HFFc6 (cell line): ENCODE results near the gene EXTL1. TPM values are rescaled to one million over a fixed set of nuclear protein-coding genes. Genes with fewer than 3 reads are reported as not detected.

ENCODE experiments used
- DNase-seq: peaks from one replicate; pipeline ENCODE4 v3.0.0-alpha.2; 2018
- H3K27ac Mint-ChIP-seq: 2 replicates; pipeline ENCODE4 v1.8.0; 2020; ENCODE audit warnings: mild to moderate bottlenecking, mixed read lengths
- H3K27me3 Mint-ChIP-seq: 2 replicates; pipeline ENCODE4 v1.8.0; 2021; ENCODE audit warnings: mild to moderate bottlenecking, moderate library complexity, mixed read lengths; ENCODE audit not compliant: insufficient read depth
- H3K36me3 Mint-ChIP-seq: 2 replicates; pipeline ENCODE4 v1.8.0; 2021; ENCODE audit warnings: low read depth, mixed read lengths
- H3K4me1 Mint-ChIP-seq: 2 replicates; pipeline ENCODE4 v1.8.0; 2020; ENCODE audit warnings: low read depth, mixed read lengths
- H3K4me3 Mint-ChIP-seq: 2 replicates; pipeline ENCODE4 v1.8.0; 2020; ENCODE audit warnings: mild to moderate bottlenecking, moderate library complexity, mixed read lengths
- H3K9me3 Mint-ChIP-seq: 2 replicates; pipeline ENCODE4 v1.8.0; 2020; ENCODE audit warnings: mild to moderate bottlenecking, mixed read lengths
- CTCF ChIP-seq: fragments of 200-600 bp; sonication (generic); IDR thresholded peaks from 2 replicates; pipeline ENCODE4 v1.5.0; 2021; ENCODE audit warnings: antibody characterized with exemption, mild to moderate bottlenecking
- total RNA-seq, 6 experiments: library from RNA; stranded (reverse); fragmentation: NEBNext Ultra II Directional; extraction: Animal tissue kit (Norgen Biotek cat#: 25700); gene quantifications; 2 replicates in 1 of 6; 3 replicates in 5 of 6; pipeline ENCODE4 v1.2.3, GENCODE V29; 2021

The EXTL1 gene
- total RNA-seq, 6 experiments from 2014 or later = 8.1 to 22.9 (median 9.4) TPM

- no peak for DNase-seq
- Mint-ChIP-seq H3K4me3 (no peak overlapping the region), H3K9me3 (no peaks in the 10 kb centered on the region), H3K27me3 (no peaks in the 10 kb centered on the region), H3K36me3 (0 out of 2 replicates have a peak, but pooled peaks cover 7% of the 10 kb centered on the region), H3K4me1 (peaks cover 37% of the 10 kb centered on the region), H3K27ac (peak overlapping the region; percentile 33; the same call in 1 of the 2 replicates)
- TF ChIP-seq CTCF = no peak
Measured at GRCh38 chr1:25993197-25993951, 28.2 kb upstream of the EXTL1 start.

- H3K27me3 Mint-ChIP-seq = no peaks in the 10 kb centered on the region
- peaks cover 42% of the 10 kb centered on the region for H3K4me1 Mint-ChIP-seq
- no peak overlapping the region for H3K27ac Mint-ChIP-seq
- 0 out of 2 replicates have a peak, but pooled peaks cover 7% of the 10 kb centered on the region for H3K36me3 Mint-ChIP-seq
- no peaks in the 10 kb centered on the region for H3K9me3 Mint-ChIP-seq
- TF ChIP-seq CTCF = no peak
- no peak for DNase-seq
- H3K4me3 Mint-ChIP-seq = no peak overlapping the region
Measured at GRCh38 chr1:25994402-25995150, 27.0 kb upstream of the EXTL1 start.

GRCh38 chr1:25996966-25997827 lies 24.4 kb upstream of the EXTL1 start:
- Mint-ChIP-seq H3K4me3 (peak overlapping the region; percentile 96), H3K27me3 (no peaks in the 10 kb centered on the region), H3K4me1 (peaks cover 37% of the 10 kb centered on the region), H3K36me3 (0 out of 2 replicates have a peak, but pooled peaks cover 7% of the 10 kb centered on the region), H3K27ac (peak overlapping the region; percentile 94), H3K9me3 (no peaks in the 10 kb centered on the region)
- peak; percentile 61 for DNase-seq
- TF ChIP-seq CTCF = no peak

GRCh38 chr1:25997828-25998761 lies 23.5 kb upstream of the EXTL1 start, which contains the start of gene PAFAH2:
PAFAH2 (minus strand) TSS chr1:25998063; CDS start chr1:25990816, 7,247 bp downstream.
- Mint-ChIP-seq H3K27me3 (no peaks in the 10 kb centered on the region), H3K27ac (peak within 1 kb of the TSS; percentile 94), H3K36me3 (0 out of 2 replicates have a peak, but pooled peaks cover 1% of the 10 kb centered on the region), H3K9me3 (no peaks in the 10 kb centered on the region), H3K4me1 (peaks cover 28% of the 10 kb centered on the region), H3K4me3 (peak within 1 kb of the TSS; percentile 96)
- TF ChIP-seq CTCF = peak; percentile 99
- peak; percentile 99 for DNase-seq
